ENCODE measurements around the gene UBQLN4.

UBQLN4 gene

GRCh38 chr1:156064615-156065014 lies 11.0 kb upstream of the UBQLN4 start:
- POLR2A ChIA-PET, result interaction anchor here (0.5 kb wide), 1 partner anchor 233 kb away, joined by 7 read pairs; no protein-coding TSS in a partner anchor
- CTCF ChIA-PET, result interaction anchor here (0.5 to 7.2 kb wide), 17 partner anchors 9 to 254 kb away, joined by 3 to 65 read pairs (median 5); partner anchors contain the start of genes KHDC4, SSR2 and UBQLN4
- H3K27ac ChIP-seq (ENCODE audit: extremely low read depth, low read depth, low read length), result no peak overlapping the region
- TF ChIP-seq ZNF37A (tag by site-specific recombination; IDR thresholded peaks at IDR 0.05), result no peak
- TF ChIP-seq ZBTB26 (tag by site-specific recombination; optimal IDR thresholded peaks at IDR 0.05), result no peak
- TF ChIP-seq, protein P1, sequence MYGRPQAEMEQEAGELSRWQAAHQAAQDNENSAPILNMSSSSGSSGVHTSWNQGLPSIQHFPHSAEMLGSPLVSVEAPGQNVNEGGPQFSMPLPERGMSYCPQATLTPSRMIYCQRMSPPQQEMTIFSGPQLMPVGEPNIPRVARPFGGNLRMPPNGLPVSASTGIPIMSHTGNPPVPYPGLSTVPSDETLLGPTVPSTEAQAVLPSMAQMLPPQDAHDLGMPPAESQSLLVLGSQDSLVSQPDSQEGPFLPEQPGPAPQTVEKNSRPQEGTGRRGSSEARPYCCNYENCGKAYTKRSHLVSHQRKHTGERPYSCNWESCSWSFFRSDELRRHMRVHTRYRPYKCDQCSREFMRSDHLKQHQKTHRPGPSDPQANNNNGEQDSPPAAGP (tag by site-specific recombination; IDR thresholded peaks at IDR 0.05), result no peak
- no peak for TF ChIP-seq ZNF600 (tag by site-specific recombination; IDR thresholded peaks at IDR 0.05)
- no peak for TF ChIP-seq SCRT1 (tag by site-specific recombination; IDR thresholded peaks at IDR 0.05; ENCODE audit: borderline replicate concordance)
- TF ChIP-seq TSHZ1 (tag by site-specific recombination; IDR thresholded peaks at IDR 0.05; ENCODE audit: borderline replicate concordance), result no peak
- TF ChIP-seq ZNF621 (tag by site-specific recombination; IDR thresholded peaks at IDR 0.05), result no peak
- TF ChIP-seq SP7 (tag by site-specific recombination; IDR thresholded peaks at IDR 0.05), result no peak
- no peak for TF ChIP-seq ZNF658 (tag by site-specific recombination; IDR thresholded peaks at IDR 0.05)
- TF ChIP-seq ZNF211 (tag by site-specific recombination; IDR thresholded peaks at IDR 0.05; ENCODE audit: low read depth), result no peak
- TF ChIP-seq ZNF350 (tag by site-specific recombination; IDR thresholded peaks at IDR 0.05), result no peak
- no peak for TF ChIP-seq ZFP37 (tag by site-specific recombination; IDR thresholded peaks at IDR 0.05)
- TF ChIP-seq ZNF423 (tag by site-specific recombination; IDR thresholded peaks at IDR 0.05), result no peak
- no peak for TF ChIP-seq KLF7 (tag by site-specific recombination; IDR thresholded peaks at IDR 0.05; ENCODE audit: borderline replicate concordance)
- no peak for TF ChIP-seq GFI1B (tag by site-specific recombination; IDR thresholded peaks at IDR 0.05)
- no peak for TF ChIP-seq HOXA7 (CRISPR knock-in tag; IDR thresholded peaks at IDR 0.05; ENCODE audit: borderline replicate concordance)
- no peak for TF ChIP-seq ZBTB21 (tag by site-specific recombination; IDR thresholded peaks at IDR 0.05)
- no peak for TF ChIP-seq ZNF701 (tag by site-specific recombination; IDR thresholded peaks at IDR 0.05)
- H3K4me3 ChIP-seq (ENCODE audit: low read depth, low read length), result no peak overlapping the region
- H3K4me1 ChIP-seq (ENCODE audit: control insufficient read depth, insufficient read depth, low read length), result peaks cover 4% of the 10 kb centered on the region; the same call in 1 of the 2 replicates
- H3K36me3 ChIP-seq (ENCODE audit: control insufficient read depth in 2 of 2, insufficient read depth in 1 of 2, low read length in 2 of 2), result no peaks in the 10 kb centered on the region
- H3K9me3 ChIP-seq (ENCODE audit: control insufficient read depth, insufficient read depth, low read depth, low read length), result no peaks in the 10 kb centered on the region

GRCh38 chr1:156063997-156064285 lies 10.3 kb upstream of the UBQLN4 start:
- no peak overlapping the region for H3K27ac ChIP-seq (ENCODE audit: extremely low read depth, low read depth, low read length)
- no peaks in the 10 kb centered on the region for H3K9me3 ChIP-seq (ENCODE audit: control insufficient read depth, insufficient read depth, low read depth, low read length)
- H3K36me3 ChIP-seq (ENCODE audit: control insufficient read depth in 2 of 2, insufficient read depth in 1 of 2, low read length in 2 of 2), result no peaks in the 10 kb centered on the region
- ChIA-PET CTCF (interaction anchor here (0.5 to 7.2 kb wide), 9 partner anchors 10 to 255 kb away, joined by 3 to 65 read pairs (median 4); no protein-coding TSS in a partner anchor), POLR2A (interaction anchor here (1.2 kb wide), 1 partner anchor 207 kb away, joined by 3 read pairs; the partner anchor contains the start of gene GON4L)
- peaks cover 4% of the 10 kb centered on the region; the same call in 1 of the 2 replicates for H3K4me1 ChIP-seq (ENCODE audit: control insufficient read depth, insufficient read depth, low read length)
- no peak overlapping the region for H3K4me3 ChIP-seq (ENCODE audit: low read depth, low read length)
- no peak for TF ChIP-seq ZNF292 (tag by site-specific recombination; IDR thresholded peaks at IDR 0.05; ENCODE audit: borderline replicate concordance, low read depth)
- no peak for TF ChIP-seq ZNF692 (tag by site-specific recombination; IDR thresholded peaks at IDR 0.05)
- TF ChIP-seq, protein P1 (tag by site-specific recombination; IDR thresholded peaks at IDR 0.05), result 0 out of 2 replicates have a peak, but pooled peaks have one; percentile 16
- TF ChIP-seq RBAK (tag by site-specific recombination; IDR thresholded peaks at IDR 0.05), result no peak
- no peak for TF ChIP-seq ZNF664 (tag by site-specific recombination; IDR thresholded peaks at IDR 0.05)
- no peak for TF ChIP-seq GLI4 (tag by site-specific recombination; IDR thresholded peaks at IDR 0.05)
- TF ChIP-seq GLIS1 (tag by site-specific recombination; IDR thresholded peaks at IDR 0.05), result peak; percentile 89
- TF ChIP-seq ZBTB8A (tag by site-specific recombination; IDR thresholded peaks at IDR 0.05), result 0 out of 2 replicates have a peak, but pooled peaks have one; percentile 18
- no peak for TF ChIP-seq ZNF776 (tag by site-specific recombination; IDR thresholded peaks at IDR 0.05; ENCODE audit: borderline replicate concordance)
- TF ChIP-seq SALL2 (tag by site-specific recombination; IDR thresholded peaks at IDR 0.05; ENCODE audit: borderline replicate concordance), result no peak
